K562 (cell line): ENCODE measurements around the gene PLTP. TPM values are rescaled to one million over a fixed set of nuclear protein-coding genes. Genes with fewer than 3 reads are reported as not detected.
"Not testable (repeated sequence)": the region's sequence is repeated elsewhere in the genome, so short reads cannot be mapped to it uniquely, and the experiment has no call there.

ENCODE experiments used
- ATAC-seq: fragments of 200-7000 bp; cut with Tn5 transposase; 3 replicates; pipeline ENCODE4 v1.9.1; 2020; ENCODE audit warnings: moderate library complexity
- BruUV-seq: library from RNA; stranded (reverse); fragments of 400-500 nt; replicated peaks from 2 replicates; lab custom pipeline; 2021; lab: Mats Ljungman, UMichigan
- CTCF ChIA-PET: fragments of 300-600 bp; formaldehyde crosslinking; extraction: SDS; loops from one replicate; lab custom pipeline; 2021; ENCODE audit warnings: low intra/inter-chr PET ratio; lab: Yijun Ruan, JAX
- POLR2A ChIA-PET: fragments of 300-600, 350-650 bp; sonication (Branson Sonifier 250); formaldehyde crosslinking; extraction: SDS; loops from one replicate; lab custom pipeline; 2021; ENCODE audit warnings: antibody characterized with exemption, inconsistent platforms; lab: Yijun Ruan, JAX
- DNase-seq, 4 experiments: peaks; one replicate each; pipeline versions ENCODE4 v3.0.0 to v3.0.0-alpha.2; 2011 to 2018; ENCODE audit warnings: low spot score in 3 of 4, mixed read lengths in 3 of 4; ENCODE audit errors: extremely low read depth in 1 of 4
- FAIRE-seq: peaks from 2 replicates; lab custom pipeline; 2011; peaks lifted over from hg19 to GRCh38; lab: Jason Lieb, UNC
- H2AFZ ChIP-seq: 2 replicates; pipeline ENCODE4 v1.6.0; 2011; ENCODE audit warnings: low read depth, low read length, control low read depth, inconsistent platforms
- H3K27ac ChIP-seq: fragments of 200-600 bp; 3 replicates; pipeline ENCODE4 v1.8.0; 2011; ENCODE audit warnings: low read depth, mild to moderate bottlenecking, control low read depth, inconsistent platforms, low read length, moderate library complexity, mixed read lengths; ENCODE audit errors: extremely low read depth
- H3K27me3 ChIP-seq, 2 experiments: fragments of 300-600 bp in 1 of 2; 2 replicates in 1 of 2; 3 replicates in 1 of 2; pipeline versions ENCODE4 v1.6.0 to v1.8.0; 2011; ENCODE audit warnings: inconsistent platforms in 2 of 2, low read length in 2 of 2, mild to moderate bottlenecking in 1 of 2, mixed read lengths in 1 of 2, moderate library complexity in 1 of 2; ENCODE audit not compliant: control insufficient read depth in 2 of 2, insufficient read depth in 2 of 2
- H3K36me3 ChIP-seq: fragments of 300-600 bp; 3 replicates; pipeline ENCODE4 v1.8.0; 2011; ENCODE audit warnings: mild to moderate bottlenecking, low read length, inconsistent platforms; ENCODE audit not compliant: control insufficient read depth, insufficient read depth
- H3K4me1 ChIP-seq, 2 experiments: fragments of 200-600 bp in 1 of 2; replicated peaks in 1 of 2; 2 replicates in 1 of 2; 3 replicates in 1 of 2; pipeline versions ENCODE4 v1.5.1 to v1.8.0; 2011; ENCODE audit warnings: inconsistent platforms in 2 of 2, low read length in 2 of 2, mild to moderate bottlenecking in 1 of 2, mixed read lengths in 1 of 2, moderate library complexity in 1 of 2; ENCODE audit not compliant: control insufficient read depth in 2 of 2, insufficient read depth in 2 of 2
- H3K4me2 ChIP-seq: 2 replicates; pipeline ENCODE4 v1.6.1; 2011; ENCODE audit warnings: low read length, control low read depth, inconsistent platforms, mixed read lengths; ENCODE audit not compliant: insufficient read depth
- H3K4me3 ChIP-seq: fragments of 200-600 bp; sonication (generic), shearing (Covaris generic); 2 replicates; pipeline ENCODE4 v1.5.1; 2016; ENCODE audit warnings: control low read depth, inconsistent platforms
- H3K79me2 ChIP-seq: fragments of 200-600 bp; 3 replicates; pipeline ENCODE4 v1.8.0; 2011; ENCODE audit warnings: low read length, inconsistent platforms; ENCODE audit not compliant: control insufficient read depth, insufficient read depth
- H3K9ac ChIP-seq, 2 experiments: 2 replicates each; pipeline versions ENCODE4 v1.6.0 to v1.6.1; 2011; ENCODE audit warnings: low read depth in 2 of 2, low read length in 2 of 2, control low read depth in 1 of 2, inconsistent platforms in 1 of 2, mild to moderate bottlenecking in 1 of 2, mixed read lengths in 1 of 2; ENCODE audit not compliant: insufficient read depth in 1 of 2
- H3K9me1 ChIP-seq: one replicate; pipeline ENCODE4 v1.6.0; 2011; ENCODE audit warnings: inconsistent platforms, mild to moderate bottlenecking, low read length, moderate library complexity; ENCODE audit not compliant: control insufficient read depth, insufficient read depth
- H3K9me3 ChIP-seq: replicated peaks from 2 replicates; pipeline ENCODE4 v1.5.1; 2011; ENCODE audit warnings: low read depth, low read length, inconsistent platforms; ENCODE audit not compliant: control insufficient read depth, insufficient read depth
- H4K20me1 ChIP-seq: replicated peaks from 2 replicates; pipeline ENCODE4 v1.6.1; 2011; ENCODE audit warnings: low read length, inconsistent platforms, mixed read lengths; ENCODE audit not compliant: control insufficient read depth, insufficient read depth
- ADNP ChIP-seq: fragments of 200-800 bp; sonication (Bioruptor generic); IDR thresholded peaks from 2 replicates; pipeline ENCODE4 v1.6.1; 2016; ENCODE audit warnings: missing genetic modification characterization, missing compliant biosample characterization
- CEBPB ChIP-seq: fragments of 450-650 bp; IDR thresholded peaks from 2 replicates; pipeline ENCODE4 v1.6.1; 2016; ENCODE audit warnings: missing genetic modification characterization, missing compliant biosample characterization
- KDM1A ChIP-seq, 2 experiments: fragments of 450-650 bp; IDR thresholded peaks; 2 replicates each; pipeline ENCODE4 v1.6.1; 2016; ENCODE audit warnings: mild to moderate bottlenecking in 2 of 2
- PHF8 ChIP-seq: fragments of 200-600 bp; sonication (generic); IDR thresholded peaks from 2 replicates; pipeline ENCODE4 v1.6.1; 2012; ENCODE audit warnings: mixed run types, mild to moderate bottlenecking, inconsistent platforms, low read length, moderate library complexity, borderline replicate concordance
- SMAD2 ChIP-seq: fragments of 150-350 bp; IDR thresholded peaks from 2 replicates; pipeline ENCODE4 v1.6.1; 2014; ENCODE audit warnings: low read depth, mild to moderate bottlenecking, low read length
- WGBS: fragments of 100-300 bp; shearing (Covaris generic); methylation state at CpG from one replicate; pipeline ENCODE4 v1.1.6; 2016; ENCODE audit warnings: low coverage, mixed read lengths; ENCODE audit not compliant: insufficient coverage; ENCODE audit errors: missing lambda C conversion rate; 5-methylcytosine and 5-hydroxymethylcytosine counted together
- in situ Hi-C: fragments of 300-500 bp; cut with MboI; formaldehyde crosslinking; loops from 4 replicates; pipeline ENCODE4 v1.15.0; 2018; ENCODE audit warnings: inconsistent platforms, mixed read lengths
- intact Hi-C: fragments of 100-400 bp; cut with micrococcal nuclease; formaldehyde crosslinking; loops from 2 replicates; pipeline ENCODE4 v1.14.2; 2022
- polyA plus RNA-seq, 8 experiments: library from polyadenylated mRNA; depleted of rRNA in 4 of 8; stranded (reverse) in 5 of 8; unstranded in 3 of 8; fragments of >200 nt; fragmentation: Nextera tagmentation in 2 of 8; fragmentation: Illumina TruSeq in 1 of 8; extraction: Ambion mirVana in 2 of 8; extraction: Trizol in 1 of 8; gene quantifications; 2 replicates each; pipeline versions ENCODE4 v1.2.1 to v1.2.3, GENCODE V29; 2011 to 2014; ENCODE audit warnings: inconsistent platforms in 1 of 8, missing spikeins in 1 of 8
- total RNA-seq, 7 experiments: library from RNA; depleted of rRNA in 6 of 7; stranded (reverse); fragments of >200 nt in 6 of 7; fragmentation: Illumina TruSeq in 2 of 7; extraction: Trizol in 2 of 7; gene quantifications; 2 replicates each; pipeline versions ENCODE4 v1.2.1 to v1.2.3, GENCODE V29; 2011 to 2021; ENCODE audit warnings: low replicate concordance in 1 of 7
- TF ChIP-seq, protein P1 (sequence below), 2 experiments: fragments of 150-350 bp in 1 of 2; IDR thresholded peaks; 2 replicates each; pipeline ENCODE4 v1.6.1; 2012 to 2016; ENCODE audit warnings: low read depth in 2 of 2, low read length in 2 of 2, mild to moderate bottlenecking in 1 of 2, moderate library complexity in 1 of 2
- TF ChIP-seq, protein P2 (sequence below): sonication (generic); formaldehyde crosslinking; IDR thresholded peaks from 2 replicates; pipeline ENCODE4 v1.8.1; 2023; ENCODE audit warnings: mild to moderate bottlenecking, missing genetic modification reagents

Gene PLTP
- total and polyA plus RNA-seq, 9 of the 15 experiments (the other 6 are each of a cell fraction or from before 2014, with no cell fraction given): 2.8 to 29.3 (median 17.6) TPM

DNA sequence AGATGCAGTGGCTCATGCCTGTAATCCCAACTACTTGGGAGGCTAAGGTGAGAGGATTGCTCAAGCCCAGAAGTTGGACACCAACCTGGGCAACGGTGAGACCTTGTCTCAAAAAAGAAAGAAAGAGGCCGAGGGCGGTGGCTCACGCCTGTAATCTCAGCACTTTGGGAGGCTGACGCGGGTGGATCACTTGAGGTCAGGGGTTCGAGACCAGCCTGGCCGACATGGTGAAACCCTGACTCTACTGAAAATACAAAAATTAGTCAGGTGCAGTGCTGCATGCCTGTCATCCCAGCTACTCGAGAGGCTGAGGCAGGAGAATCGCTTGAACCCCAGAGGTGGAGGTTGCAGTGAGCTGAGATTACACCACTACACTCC, 37.9 kb downstream of the PLTP start:
- WGBS: 15% methylated on average over 9 of the region's 10 CpGs
- H4K20me1 ChIP-seq, DNase-seq, in situ Hi-C loops, H3K4me3 ChIP-seq, H3K9ac ChIP-seq, intact Hi-C loops, H3K9me1 ChIP-seq, H3K36me3 ChIP-seq, CTCF ChIA-PET, H3K27ac ChIP-seq, BruUV-seq, H3K4me2 ChIP-seq, H2AFZ ChIP-seq, FAIRE-seq, H3K27me3 ChIP-seq, ATAC-seq, H3K79me2 ChIP-seq, H3K9me3 ChIP-seq: not testable (repeated sequence)
- TF ChIP-seq ADNP (peak; percentile 64), KDM1A (IDR thresholded peaks at IDR 0.05) (0 out of 4 replicates have a peak, but pooled peaks of 1 of the 2 experiments have one; percentile 18), CEBPB (tag) (peak; percentile 33; the same call in 1 of the 2 replicates)
- peaks cover 19 to 24% of the 10 kb centered on the region in 2 experiments for H3K4me1 ChIP-seq
- POLR2A ChIA-PET: interaction anchor here (0.7 to 1.6 kb wide), 4 partner anchors 10 to 60 kb away, joined by 3 to 7 read pairs (median 4); partner anchors contain the start of gene PCIF1

DNA sequence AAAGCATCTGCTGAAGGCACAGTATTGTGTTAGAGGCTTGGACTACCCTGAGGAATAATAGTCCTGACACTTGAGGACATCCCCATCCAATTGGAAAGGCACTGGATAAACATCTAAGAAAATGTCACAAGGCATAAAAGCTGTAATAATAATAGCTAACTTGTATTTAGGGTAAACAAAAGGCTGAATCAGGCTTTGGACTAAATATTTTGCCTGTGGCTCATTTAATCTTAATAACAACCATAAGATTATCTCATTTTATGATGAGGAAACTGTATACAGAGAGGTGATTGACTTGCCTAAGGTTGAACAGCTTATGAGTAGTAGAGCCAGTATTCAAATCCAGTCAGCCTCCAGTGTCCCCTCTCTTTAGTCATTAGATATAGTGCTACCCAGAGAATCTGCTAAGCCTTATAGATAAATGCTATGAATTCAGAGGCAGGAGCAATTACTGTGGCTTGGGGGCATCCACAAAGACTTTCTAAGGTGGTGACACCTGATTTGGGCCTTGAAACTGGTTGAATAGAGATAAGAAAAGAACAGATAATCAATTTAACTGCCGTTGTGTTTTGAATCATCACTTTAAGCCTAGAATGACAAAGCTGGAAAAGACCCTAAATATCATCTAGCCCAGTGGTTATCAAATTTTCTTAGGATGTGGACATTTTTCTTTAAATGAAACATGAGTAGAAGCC, 38.4 kb downstream of the PLTP start:
- Histone ChIP-seq H3K36me3 (no peaks in the 10 kb centered on the region; the same call in 1 of the 3 replicates), H3K9me1 (no peaks in the 10 kb centered on the region), H3K9me3 (no peaks in the 10 kb centered on the region), H3K4me1 (peaks cover 18 to 19% of the 10 kb centered on the region in 2 experiments), H3K4me3 (no peak overlapping the region), H3K27me3 (no peaks in the 10 kb centered on the region), H3K79me2 (no peaks in the 10 kb centered on the region), H4K20me1 (no peaks in the 10 kb centered on the region), H3K27ac (no peak overlapping the region), H3K4me2 (no peak overlapping the region), H2AFZ (no peak overlapping the region), H3K9ac (no peak overlapping the region)
- in situ Hi-C loops (no loop called here), intact Hi-C loops (no loop called here)
- POLR2A ChIA-PET: interaction anchor here (0.7 to 1.4 kb wide), 3 partner anchors 11 to 61 kb away, joined by 3 to 7 read pairs (median 3); partner anchors contain the start of gene PCIF1
- no peak for ATAC-seq
- BruUV-seq: no TSS peak
- peak; percentile 6 for FAIRE-seq
- DNase-seq: no peak
- CTCF ChIA-PET: no interaction called here
- WGBS: 0% methylated on average over 1 of the region's 1 CpG
- TF ChIP-seq, protein P1, sequence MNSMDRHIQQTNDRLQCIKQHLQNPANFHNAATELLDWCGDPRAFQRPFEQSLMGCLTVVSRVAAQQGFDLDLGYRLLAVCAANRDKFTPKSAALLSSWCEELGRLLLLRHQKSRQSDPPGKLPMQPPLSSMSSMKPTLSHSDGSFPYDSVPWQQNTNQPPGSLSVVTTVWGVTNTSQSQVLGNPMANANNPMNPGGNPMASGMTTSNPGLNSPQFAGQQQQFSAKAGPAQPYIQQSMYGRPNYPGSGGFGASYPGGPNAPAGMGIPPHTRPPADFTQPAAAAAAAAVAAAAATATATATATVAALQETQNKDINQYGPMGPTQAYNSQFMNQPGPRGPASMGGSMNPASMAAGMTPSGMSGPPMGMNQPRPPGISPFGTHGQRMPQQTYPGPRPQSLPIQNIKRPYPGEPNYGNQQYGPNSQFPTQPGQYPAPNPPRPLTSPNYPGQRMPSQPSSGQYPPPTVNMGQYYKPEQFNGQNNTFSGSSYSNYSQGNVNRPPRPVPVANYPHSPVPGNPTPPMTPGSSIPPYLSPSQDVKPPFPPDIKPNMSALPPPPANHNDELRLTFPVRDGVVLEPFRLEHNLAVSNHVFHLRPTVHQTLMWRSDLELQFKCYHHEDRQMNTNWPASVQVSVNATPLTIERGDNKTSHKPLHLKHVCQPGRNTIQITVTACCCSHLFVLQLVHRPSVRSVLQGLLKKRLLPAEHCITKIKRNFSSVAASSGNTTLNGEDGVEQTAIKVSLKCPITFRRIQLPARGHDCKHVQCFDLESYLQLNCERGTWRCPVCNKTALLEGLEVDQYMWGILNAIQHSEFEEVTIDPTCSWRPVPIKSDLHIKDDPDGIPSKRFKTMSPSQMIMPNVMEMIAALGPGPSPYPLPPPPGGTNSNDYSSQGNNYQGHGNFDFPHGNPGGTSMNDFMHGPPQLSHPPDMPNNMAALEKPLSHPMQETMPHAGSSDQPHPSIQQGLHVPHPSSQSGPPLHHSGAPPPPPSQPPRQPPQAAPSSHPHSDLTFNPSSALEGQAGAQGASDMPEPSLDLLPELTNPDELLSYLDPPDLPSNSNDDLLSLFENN (IDR thresholded peaks at IDR 0.05; ENCODE audit: low read depth in 2 of 2, low read length in 2 of 2): no peak
- TF ChIP-seq SMAD2: no peak
- TF ChIP-seq PHF8: no peak
- TF ChIP-seq, protein P2, sequence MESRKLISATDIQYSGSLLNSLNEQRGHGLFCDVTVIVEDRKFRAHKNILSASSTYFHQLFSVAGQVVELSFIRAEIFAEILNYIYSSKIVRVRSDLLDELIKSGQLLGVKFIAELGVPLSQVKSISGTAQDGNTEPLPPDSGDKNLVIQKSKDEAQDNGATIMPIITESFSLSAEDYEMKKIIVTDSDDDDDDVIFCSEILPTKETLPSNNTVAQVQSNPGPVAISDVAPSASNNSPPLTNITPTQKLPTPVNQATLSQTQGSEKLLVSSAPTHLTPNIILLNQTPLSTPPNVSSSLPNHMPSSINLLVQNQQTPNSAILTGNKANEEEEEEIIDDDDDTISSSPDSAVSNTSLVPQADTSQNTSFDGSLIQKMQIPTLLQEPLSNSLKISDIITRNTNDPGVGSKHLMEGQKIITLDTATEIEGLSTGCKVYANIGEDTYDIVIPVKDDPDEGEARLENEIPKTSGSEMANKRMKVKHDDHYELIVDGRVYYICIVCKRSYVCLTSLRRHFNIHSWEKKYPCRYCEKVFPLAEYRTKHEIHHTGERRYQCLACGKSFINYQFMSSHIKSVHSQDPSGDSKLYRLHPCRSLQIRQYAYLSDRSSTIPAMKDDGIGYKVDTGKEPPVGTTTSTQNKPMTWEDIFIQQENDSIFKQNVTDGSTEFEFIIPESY (CRISPR knock-in tag): no peak
